ENCODE measurements around the gene USP49.

Gene USP49

GRCh38 chr6:41811095-41811494 lies 84.1 kb downstream of the USP49 start:
- WGBS (ENCODE audit: insufficient coverage): 83% methylated on average over 1 of the region's 3 CpGs
- CTCF ChIA-PET: no interaction called here

GRCh38 chr6:41805830-41806774 lies 89.1 kb downstream of the USP49 start:
- Histone ChIP-seq H3K27ac (ENCODE audit: insufficient read depth in 1 of 2, low read depth in 1 of 2, low read length in 2 of 2, poor library complexity in 1 of 2, severe bottlenecking in 2 of 2) (no peak overlapping the region), H3K4me3 (ENCODE audit: control insufficient read depth in 1 of 7, extremely low read depth in 1 of 7, insufficient read depth in 4 of 7, low read depth in 2 of 7, low read length in 6 of 7) (no peak overlapping the region), H3K36me3 (ENCODE audit: control insufficient read depth in 4 of 4, insufficient read depth in 4 of 4, low read length in 3 of 4) (peaks cover 4 to 14% (median 11%) of the 10 kb centered on the region in 4 experiments), H3K27me3 (replicated peaks in 2 of 5; ENCODE audit: control insufficient read depth in 4 of 5, insufficient read depth in 5 of 5, low read length in 4 of 5) (no peaks in the 10 kb centered on the region), H3K9me3 (ENCODE audit: control extremely low read depth in 1 of 5, control insufficient read depth in 4 of 5, insufficient read depth in 2 of 5, low read depth in 1 of 5, low read length in 4 of 5) (no peaks in the 10 kb centered on the region), H3K4me1 (ENCODE audit: control extremely low read depth in 1 of 4, control insufficient read depth in 4 of 4, insufficient read depth in 4 of 4, low read length in 3 of 4) (no peaks in the 10 kb centered on the region)
- ChIA-PET POLR2A (interaction anchor here (0.6 kb wide), 1 partner anchor 323 kb away, joined by 3 read pairs; no protein-coding TSS in a partner anchor), CTCF (interaction anchor here (0.5 to 1.2 kb wide), 3 partner anchors 17 to 242 kb away, joined by 3 to 4 read pairs (median 3); no protein-coding TSS in a partner anchor)
- no peak for DNase-seq
- WGBS (ENCODE audit: insufficient coverage): 98% methylated on average over 67 of the region's 74 CpGs

More at GRCh38 chr6:41811095-41811494, 84.1 kb downstream of the USP49 start:
- no peaks in the 10 kb centered on the region for H3K9me3 ChIP-seq (ENCODE audit: control extremely low read depth in 1 of 5, control insufficient read depth in 4 of 5, insufficient read depth in 2 of 5, low read depth in 1 of 5, low read length in 4 of 5)
- H3K27me3 ChIP-seq (replicated peaks in 2 of 5; ENCODE audit: control insufficient read depth in 4 of 5, insufficient read depth in 5 of 5, low read length in 4 of 5): no peaks in the 10 kb centered on the region
- no peak overlapping the region for H3K4me3 ChIP-seq (ENCODE audit: control insufficient read depth in 1 of 7, extremely low read depth in 1 of 7, insufficient read depth in 4 of 7, low read depth in 2 of 7, low read length in 6 of 7)
- H3K27ac ChIP-seq (ENCODE audit: insufficient read depth in 1 of 2, low read depth in 1 of 2, low read length in 2 of 2, poor library complexity in 1 of 2, severe bottlenecking in 2 of 2): no peak overlapping the region
- H3K36me3 ChIP-seq (ENCODE audit: control insufficient read depth in 4 of 4, insufficient read depth in 4 of 4, low read length in 3 of 4): peaks cover 0 to 6% (median 4%) of the 10 kb centered on the region in 4 experiments
- H3K4me1 ChIP-seq (ENCODE audit: control extremely low read depth in 1 of 4, control insufficient read depth in 4 of 4, insufficient read depth in 4 of 4, low read length in 3 of 4): no peaks in the 10 kb centered on the region
- POLR2A ChIA-PET: no interaction called here
- no peak for DNase-seq

DNA sequence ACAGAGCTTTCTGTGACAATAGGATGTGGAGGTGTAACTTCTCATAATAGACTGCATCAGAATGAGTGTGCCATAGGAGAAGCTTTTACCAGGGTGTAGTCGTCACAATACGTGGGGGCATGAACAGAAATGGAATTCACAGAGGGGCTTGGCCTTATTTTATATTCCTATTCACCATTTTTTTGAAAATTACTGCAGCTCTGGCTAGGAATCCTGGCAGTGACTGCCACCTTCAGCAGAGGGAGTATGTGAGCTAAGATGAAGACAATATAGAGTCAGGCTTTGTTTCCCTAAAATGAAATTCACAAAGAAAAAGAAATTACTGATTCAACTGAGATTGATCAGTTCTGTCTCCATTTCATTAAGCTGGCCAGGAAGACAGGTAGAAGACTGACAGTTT lies 93.8 kb downstream of the USP49 start:
- peaks cover 7 to 22% (median 19%) of the 10 kb centered on the region in 4 experiments for H3K36me3 ChIP-seq (ENCODE audit: control insufficient read depth in 4 of 4, insufficient read depth in 4 of 4, low read length in 3 of 4)
- H3K4me3 ChIP-seq (ENCODE audit: control insufficient read depth in 1 of 7, extremely low read depth in 1 of 7, insufficient read depth in 4 of 7, low read depth in 2 of 7, low read length in 6 of 7): no peak overlapping the region
- no peak overlapping the region for H3K27ac ChIP-seq (ENCODE audit: insufficient read depth in 1 of 2, low read depth in 1 of 2, low read length in 2 of 2, poor library complexity in 1 of 2, severe bottlenecking in 2 of 2)
- H3K27me3 ChIP-seq (replicated peaks in 2 of 5; ENCODE audit: control insufficient read depth in 4 of 5, insufficient read depth in 5 of 5, low read length in 4 of 5): no peaks in the 10 kb centered on the region
- ChIA-PET POLR2A (interaction anchor here (0.6 to 0.8 kb wide), 2 partner anchors 94 to 131 kb away, joined by 3 to 4 read pairs; no protein-coding TSS in a partner anchor), CTCF (interaction anchor here (0.7 to 3.8 kb wide), 13 partner anchors 8 to 243 kb away, joined by 3 to 22 read pairs (median 4); partner anchors contain the start of gene TOMM6)
- DNase-seq: peak in 2 of 3 donors; percentile 37 to 41
- no peaks in the 10 kb centered on the region for H3K9me3 ChIP-seq (ENCODE audit: control extremely low read depth in 1 of 5, control insufficient read depth in 4 of 5, insufficient read depth in 2 of 5, low read depth in 1 of 5, low read length in 4 of 5)
- 83% methylated on average over 1 of the region's 2 CpGs for WGBS (ENCODE audit: insufficient coverage)
- no peaks in the 10 kb centered on the region for H3K4me1 ChIP-seq (ENCODE audit: control extremely low read depth in 1 of 4, control insufficient read depth in 4 of 4, insufficient read depth in 4 of 4, low read length in 3 of 4)

GRCh38 chr6:41799559-41799911 lies 95.6 kb downstream of the USP49 start:
- Histone ChIP-seq H3K4me1 (ENCODE audit: control extremely low read depth in 1 of 4, control insufficient read depth in 4 of 4, insufficient read depth in 4 of 4, low read length in 3 of 4) (no peaks in the 10 kb centered on the region), H3K27ac (ENCODE audit: insufficient read depth in 1 of 2, low read depth in 1 of 2, low read length in 2 of 2, poor library complexity in 1 of 2, severe bottlenecking in 2 of 2) (no peak overlapping the region), H3K36me3 (ENCODE audit: control insufficient read depth in 4 of 4, insufficient read depth in 4 of 4, low read length in 3 of 4) (peaks cover 6 to 26% (median 22%) of the 10 kb centered on the region in 4 experiments), H3K9me3 (ENCODE audit: control extremely low read depth in 1 of 5, control insufficient read depth in 4 of 5, insufficient read depth in 2 of 5, low read depth in 1 of 5, low read length in 4 of 5) (no peaks in the 10 kb centered on the region), H3K27me3 (replicated peaks in 2 of 5; ENCODE audit: control insufficient read depth in 4 of 5, insufficient read depth in 5 of 5, low read length in 4 of 5) (no peaks in the 10 kb centered on the region), H3K4me3 (ENCODE audit: control insufficient read depth in 1 of 7, extremely low read depth in 1 of 7, insufficient read depth in 4 of 7, low read depth in 2 of 7, low read length in 6 of 7) (no peak overlapping the region)
- WGBS (ENCODE audit: insufficient coverage): 100% methylated on average over 1 of the region's 2 CpGs
- DNase-seq: no peak
- ChIA-PET CTCF (interaction anchor here (0.7 to 3.8 kb wide), 4 partner anchors 12 to 244 kb away, joined by 3 to 20 read pairs (median 8); partner anchors contain the start of gene TOMM6), POLR2A (no interaction called here)

DNA sequence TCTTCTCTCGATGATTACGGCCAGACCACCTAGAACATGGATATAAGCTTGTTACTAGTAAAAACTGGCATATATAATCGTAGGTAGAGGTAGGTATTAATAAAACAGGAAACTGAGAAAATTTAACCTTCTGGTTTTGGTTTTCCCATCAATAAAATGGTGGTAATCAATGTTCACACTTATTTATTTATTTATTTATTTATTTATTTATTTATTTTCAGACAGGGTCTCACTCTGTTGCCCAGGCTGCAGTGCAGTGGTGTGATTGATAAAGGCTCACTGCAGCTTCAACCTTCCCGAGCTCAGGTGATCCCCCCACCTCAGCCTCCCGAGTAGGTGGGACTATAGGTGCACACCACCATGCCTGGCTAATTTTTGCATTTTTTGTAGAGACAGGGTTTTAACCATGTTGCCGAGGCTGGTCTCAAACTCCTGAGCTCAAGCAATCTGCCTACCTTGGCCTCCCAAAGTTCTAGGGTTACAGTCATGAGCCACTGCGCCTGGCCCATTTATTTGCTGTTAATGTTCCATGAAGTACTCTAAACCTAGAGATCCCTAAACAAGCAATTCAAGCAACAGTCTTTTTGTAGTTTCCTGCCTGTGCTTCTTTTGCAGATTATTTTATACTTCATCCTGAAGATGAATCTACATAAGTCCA lies 96.1 kb downstream of the USP49 start:
- peaks cover 6 to 28% (median 20%) of the 10 kb centered on the region in 4 experiments for H3K36me3 ChIP-seq (ENCODE audit: control insufficient read depth in 4 of 4, insufficient read depth in 4 of 4, low read length in 3 of 4)
- POLR2A ChIA-PET: interaction anchor here (0.6 kb wide), 1 partner anchor 19 kb away, joined by 4 read pairs; no protein-coding TSS in a partner anchor
- no peaks in the 10 kb centered on the region for H3K9me3 ChIP-seq (ENCODE audit: control extremely low read depth in 1 of 5, control insufficient read depth in 4 of 5, insufficient read depth in 2 of 5, low read depth in 1 of 5, low read length in 4 of 5)
- DNase-seq: no peak
- H3K27ac ChIP-seq (ENCODE audit: insufficient read depth in 1 of 2, low read depth in 1 of 2, low read length in 2 of 2, poor library complexity in 1 of 2, severe bottlenecking in 2 of 2): no peak overlapping the region
- 100% methylated on average over 5 of the region's 7 CpGs for WGBS (ENCODE audit: insufficient coverage)
- no peaks in the 10 kb centered on the region for H3K4me1 ChIP-seq (ENCODE audit: control extremely low read depth in 1 of 4, control insufficient read depth in 4 of 4, insufficient read depth in 4 of 4, low read length in 3 of 4)
- H3K27me3 ChIP-seq (replicated peaks in 2 of 5; ENCODE audit: control insufficient read depth in 4 of 5, insufficient read depth in 5 of 5, low read length in 4 of 5): no peaks in the 10 kb centered on the region
- no peak overlapping the region for H3K4me3 ChIP-seq (ENCODE audit: control insufficient read depth in 1 of 7, extremely low read depth in 1 of 7, insufficient read depth in 4 of 7, low read depth in 2 of 7, low read length in 6 of 7)
- CTCF ChIA-PET: interaction anchor here (0.7 to 3.8 kb wide), 4 partner anchors 12 to 415 kb away, joined by 3 to 20 read pairs (median 8); partner anchors contain the start of gene TOMM6

- Histone ChIP-seq H3K9me3 (ENCODE audit: control extremely low read depth in 1 of 5, control insufficient read depth in 4 of 5, insufficient read depth in 2 of 5, low read depth in 1 of 5, low read length in 4 of 5) (no peaks in the 10 kb centered on the region), H3K4me3 (ENCODE audit: control insufficient read depth in 1 of 7, extremely low read depth in 1 of 7, insufficient read depth in 4 of 7, low read depth in 2 of 7, low read length in 6 of 7) (no peak overlapping the region), H3K27me3 (replicated peaks in 2 of 5; ENCODE audit: control insufficient read depth in 4 of 5, insufficient read depth in 5 of 5, low read length in 4 of 5) (no peaks in the 10 kb centered on the region), H3K4me1 (ENCODE audit: control extremely low read depth in 1 of 4, control insufficient read depth in 4 of 4, insufficient read depth in 4 of 4, low read length in 3 of 4) (no peaks in the 10 kb centered on the region), H3K36me3 (ENCODE audit: control insufficient read depth in 4 of 4, insufficient read depth in 4 of 4, low read length in 3 of 4) (peaks cover 5 to 43% (median 28%) of the 10 kb centered on the region in 4 experiments), H3K27ac (ENCODE audit: insufficient read depth in 1 of 2, low read depth in 1 of 2, low read length in 2 of 2, poor library complexity in 1 of 2, severe bottlenecking in 2 of 2) (no peak overlapping the region)
- DNase-seq: no peak
- CTCF ChIA-PET: interaction anchor here (1.8 to 2.3 kb wide), 2 partner anchors 9 to 248 kb away, joined by 4 to 12 read pairs; partner anchors contain the start of gene TOMM6
- POLR2A ChIA-PET: no interaction called here
- 100% methylated on average over 1 of the region's 2 CpGs for WGBS (ENCODE audit: insufficient coverage)
These were observed 98.7 kb downstream of the USP49 start for GRCh38 chr6:41796474-41796873.

Data from common myeloid progenitor, CD34-positive (primary cell).